ENCODE measurements around the gene SNRK. TPM values are rescaled to one million over a fixed set of nuclear protein-coding genes. Genes with fewer than 3 reads are reported as not detected.

Gene SNRK
- total RNA-seq, 1 experiment from 2014 or later = 25.4 TPM

- Mint-ChIP-seq H3K27ac (ENCODE audit: unreplicated experiment) (no peak overlapping the region), H3K27me3 (ENCODE audit: insufficient read depth, unreplicated experiment) (no peaks in the 10 kb centered on the region), H3K36me3 (ENCODE audit: insufficient read depth, unreplicated experiment) (peaks cover 68% of the 10 kb centered on the region), H3K4me3 (ENCODE audit: unreplicated experiment) (no peak overlapping the region), H3K4me1 (ENCODE audit: low read depth, unreplicated experiment) (no peaks in the 10 kb centered on the region), H3K9me3 (ENCODE audit: unreplicated experiment) (peaks cover 28% of the 10 kb centered on the region)
- Histone ChIP-seq H3K36me3 (ENCODE audit: control insufficient read depth, insufficient read depth, low read length) (no peaks in the 10 kb centered on the region; the same call in none of the 2 replicates), H3K9me3 (peaks cover 30% of the 10 kb centered on the region), H3K4me3 (ENCODE audit: low read depth, low read length) (no peak overlapping the region), H3K4me1 (no peaks in the 10 kb centered on the region), H3K27me3 (replicated peaks; ENCODE audit: control insufficient read depth, insufficient read depth, low read length) (no peaks in the 10 kb centered on the region)
- BruUV-seq (replicated peaks) = no TSS peak
- no peak for DNase-seq
- POLR2A ChIA-PET = no interaction called here
- intact Hi-C loops (cut with micrococcal nuclease; ENCODE audit: unreplicated experiment) = no loop called here
- no peak for TF ChIP-seq CTCF (IDR thresholded peaks at IDR 0.05; ENCODE audit: insufficient read depth in 1 of 2, low read depth in 1 of 2, low read length in 1 of 2, severe bottlenecking in 1 of 2, unreplicated experiment in 1 of 2)
- CTCF ChIA-PET = no interaction called here
Observed at GRCh38 chr3:43334976-43335375, 48.6 kb downstream of the SNRK start.

GRCh38 chr3:43335799-43336198 lies 49.5 kb downstream of the SNRK start:
- peaks cover 28% of the 10 kb centered on the region for H3K9me3 Mint-ChIP-seq (ENCODE audit: unreplicated experiment)
- no peak for TF ChIP-seq CTCF (IDR thresholded peaks at IDR 0.05; ENCODE audit: insufficient read depth in 1 of 2, low read depth in 1 of 2, low read length in 1 of 2, severe bottlenecking in 1 of 2, unreplicated experiment in 1 of 2)
- no peaks in the 10 kb centered on the region; the same call in none of the 2 replicates for H3K36me3 ChIP-seq (ENCODE audit: control insufficient read depth, insufficient read depth, low read length)
- no peaks in the 10 kb centered on the region for H3K27me3 ChIP-seq (replicated peaks; ENCODE audit: control insufficient read depth, insufficient read depth, low read length)
- ChIA-PET CTCF (no interaction called here), POLR2A (no interaction called here)
- H3K4me1 Mint-ChIP-seq (ENCODE audit: low read depth, unreplicated experiment) = no peaks in the 10 kb centered on the region
- H3K4me3 ChIP-seq (ENCODE audit: low read depth, low read length) = no peak overlapping the region
- H3K4me3 Mint-ChIP-seq (ENCODE audit: unreplicated experiment) = no peak overlapping the region
- intact Hi-C loops (cut with micrococcal nuclease; ENCODE audit: unreplicated experiment) = no loop called here
- no peaks in the 10 kb centered on the region for H3K4me1 ChIP-seq
- no peak for DNase-seq
- no peaks in the 10 kb centered on the region for H3K27me3 Mint-ChIP-seq (ENCODE audit: insufficient read depth, unreplicated experiment)
- peaks cover 71% of the 10 kb centered on the region for H3K36me3 Mint-ChIP-seq (ENCODE audit: insufficient read depth, unreplicated experiment)
- peaks cover 30% of the 10 kb centered on the region for H3K9me3 ChIP-seq
- H3K27ac Mint-ChIP-seq (ENCODE audit: unreplicated experiment) = no peak overlapping the region
- BruUV-seq (replicated peaks) = no TSS peak

GRCh38 chr3:43338295-43338694 lies 52.0 kb downstream of the SNRK start:
- Histone ChIP-seq H3K27me3 (replicated peaks; ENCODE audit: control insufficient read depth, insufficient read depth, low read length) (no peaks in the 10 kb centered on the region), H3K4me1 (no peaks in the 10 kb centered on the region), H3K4me3 (ENCODE audit: low read depth, low read length) (no peak overlapping the region), H3K9me3 (peaks cover 30% of the 10 kb centered on the region), H3K36me3 (ENCODE audit: control insufficient read depth, insufficient read depth, low read length) (no peaks in the 10 kb centered on the region; the same call in none of the 2 replicates)
- intact Hi-C loops (cut with micrococcal nuclease; ENCODE audit: unreplicated experiment) = no loop called here
- peaks cover 28% of the 10 kb centered on the region for H3K9me3 Mint-ChIP-seq (ENCODE audit: unreplicated experiment)
- no peaks in the 10 kb centered on the region for H3K27me3 Mint-ChIP-seq (ENCODE audit: insufficient read depth, unreplicated experiment)
- no TSS peak for BruUV-seq (replicated peaks)
- H3K4me3 Mint-ChIP-seq (ENCODE audit: unreplicated experiment) = no peak overlapping the region
- no peak overlapping the region for H3K27ac Mint-ChIP-seq (ENCODE audit: unreplicated experiment)
- POLR2A ChIA-PET = no interaction called here
- H3K36me3 Mint-ChIP-seq (ENCODE audit: insufficient read depth, unreplicated experiment) = peaks cover 76% of the 10 kb centered on the region
- no peaks in the 10 kb centered on the region for H3K4me1 Mint-ChIP-seq (ENCODE audit: low read depth, unreplicated experiment)
- CTCF ChIA-PET = no interaction called here
- DNase-seq = no peak
- TF ChIP-seq CTCF (IDR thresholded peaks at IDR 0.05; ENCODE audit: insufficient read depth in 1 of 2, low read depth in 1 of 2, low read length in 1 of 2, severe bottlenecking in 1 of 2, unreplicated experiment in 1 of 2) = no peak

All from Caco-2 (cell line).